Activated CD4-positive, alpha-beta T cell treated with anti-CD3 and anti-CD28 coated beads for 48 hours (primary cell): ENCODE data around the gene EMCN.
"Not testable (repeated sequence)": the region's sequence is repeated elsewhere in the genome, so short reads cannot be mapped to it uniquely, and the experiment has no call there.

Experiments used
- DNase-seq: peaks from one replicate; pipeline ENCODE4 v3.0.0-alpha.2; 2020

Gene EMCN

GRCh38 chr4:100369871-100370270 lies 148.0 kb downstream of the EMCN start:
- DNase-seq, result no peak

GRCh38 chr4:100367451-100367850 lies 150.4 kb downstream of the EMCN start:
- DNase-seq, result no peak

GRCh38 chr4:100366213-100366612 lies 151.6 kb downstream of the EMCN start:
- DNase-seq, result no peak

GRCh38 chr4:100362366-100362765 lies 155.5 kb downstream of the EMCN start:
- no peak for DNase-seq

GRCh38 chr4:100361336-100361735 lies 156.5 kb downstream of the EMCN start:
- DNase-seq, result no peak

GRCh38 chr4:100360211-100360610 lies 157.6 kb downstream of the EMCN start:
- DNase-seq, result no peak

- DNase-seq, result no peak
Observed at GRCh38 chr4:100359441-100359840, 158.4 kb downstream of the EMCN start.

GRCh38 chr4:100357542-100357941 lies 160.3 kb downstream of the EMCN start:
- DNase-seq, result no peak

GRCh38 chr4:100356172-100356571 lies 161.7 kb downstream of the EMCN start:
- no peak for DNase-seq

GRCh38 chr4:100352352-100352751 lies 165.5 kb downstream of the EMCN start:
- DNase-seq, result not testable (repeated sequence)

GRCh38 chr4:100348473-100348872 lies 169.3 kb downstream of the EMCN start:
- no peak for DNase-seq

- DNase-seq, result no peak
Observed at GRCh38 chr4:100347241-100347640, 170.6 kb downstream of the EMCN start.

GRCh38 chr4:100345585-100345984 lies 172.2 kb downstream of the EMCN start:
- no peak for DNase-seq
